GM18499 (cell line): ENCODE data around the gene MX2.
"Not testable (repeated sequence)": the region's sequence is repeated elsewhere in the genome, so short reads cannot be mapped to it uniquely, and the experiment has no call there.

Experiments used
- ATAC-seq: cut with Tn5 transposase; IDR thresholded peaks from one replicate; pipeline ENCODE4 v1.9.1; 2021; ENCODE audit warnings: moderate number of reproducible peaks; ENCODE audit not compliant: insufficient read depth, unreplicated experiment

The MX2 gene

DNA sequence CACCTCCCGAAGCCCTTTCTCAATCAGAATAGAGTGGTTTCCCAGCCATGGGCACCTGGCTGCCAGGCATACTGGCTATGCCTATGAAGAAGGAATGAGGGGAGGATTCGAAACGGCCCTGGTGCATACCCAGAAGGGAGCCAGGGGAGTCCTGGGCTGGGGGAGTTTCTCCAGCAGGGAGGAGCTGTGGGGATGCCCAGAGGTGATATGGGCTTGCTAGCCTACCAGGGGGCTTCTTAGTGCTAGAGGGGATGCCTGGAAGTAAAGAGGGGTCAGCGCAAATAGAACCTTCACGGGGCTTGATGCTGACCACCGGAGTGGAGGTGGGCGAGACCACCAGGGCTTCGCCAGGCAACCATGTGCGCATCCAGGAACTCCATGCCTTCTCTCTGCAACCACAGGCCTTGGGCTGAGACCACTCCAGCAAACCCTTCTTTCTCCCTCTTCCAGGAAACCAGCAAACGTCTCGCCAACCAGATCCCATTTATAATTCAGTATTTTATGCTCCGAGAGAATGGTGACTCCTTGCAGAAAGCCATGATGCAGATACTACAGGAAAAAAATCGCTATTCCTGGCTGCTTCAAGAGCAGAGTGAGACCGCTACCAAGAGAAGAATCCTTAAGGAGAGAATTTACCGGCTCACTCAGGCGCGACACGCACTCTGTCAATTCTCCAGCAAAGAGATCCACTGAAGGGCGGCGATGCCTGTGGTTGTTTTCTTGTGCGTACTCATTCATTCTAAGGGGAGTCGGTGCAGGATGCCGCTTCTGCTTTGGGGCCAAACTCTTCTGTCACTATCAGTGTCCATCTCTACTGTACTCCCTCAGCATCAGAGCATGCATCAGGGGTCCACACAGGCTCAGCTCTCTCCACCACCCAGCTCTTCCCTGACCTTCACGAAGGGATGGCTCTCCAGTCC, 46.0 kb downstream of the MX2 start:
- no peak for ATAC-seq

DNA sequence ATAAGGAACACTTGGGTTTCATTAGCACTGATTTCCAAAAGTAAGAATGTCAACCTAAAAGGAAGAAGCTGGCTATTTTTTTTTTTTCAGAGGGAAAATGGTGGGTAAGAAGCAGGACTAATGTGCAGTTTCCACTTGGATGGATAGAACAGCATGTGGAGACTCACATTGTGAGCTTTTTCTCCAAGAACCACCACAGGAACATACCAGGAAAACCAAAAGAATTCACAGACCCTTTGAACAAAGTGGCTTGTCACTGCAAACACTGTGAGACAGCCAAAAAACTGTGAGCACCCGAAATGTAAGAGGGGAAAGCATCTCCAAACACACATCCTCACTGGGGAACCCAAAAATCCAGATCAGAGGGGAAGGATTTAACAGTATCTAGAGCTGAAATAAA, 48.5 kb downstream of the MX2 start:
- no peak for ATAC-seq

DNA sequence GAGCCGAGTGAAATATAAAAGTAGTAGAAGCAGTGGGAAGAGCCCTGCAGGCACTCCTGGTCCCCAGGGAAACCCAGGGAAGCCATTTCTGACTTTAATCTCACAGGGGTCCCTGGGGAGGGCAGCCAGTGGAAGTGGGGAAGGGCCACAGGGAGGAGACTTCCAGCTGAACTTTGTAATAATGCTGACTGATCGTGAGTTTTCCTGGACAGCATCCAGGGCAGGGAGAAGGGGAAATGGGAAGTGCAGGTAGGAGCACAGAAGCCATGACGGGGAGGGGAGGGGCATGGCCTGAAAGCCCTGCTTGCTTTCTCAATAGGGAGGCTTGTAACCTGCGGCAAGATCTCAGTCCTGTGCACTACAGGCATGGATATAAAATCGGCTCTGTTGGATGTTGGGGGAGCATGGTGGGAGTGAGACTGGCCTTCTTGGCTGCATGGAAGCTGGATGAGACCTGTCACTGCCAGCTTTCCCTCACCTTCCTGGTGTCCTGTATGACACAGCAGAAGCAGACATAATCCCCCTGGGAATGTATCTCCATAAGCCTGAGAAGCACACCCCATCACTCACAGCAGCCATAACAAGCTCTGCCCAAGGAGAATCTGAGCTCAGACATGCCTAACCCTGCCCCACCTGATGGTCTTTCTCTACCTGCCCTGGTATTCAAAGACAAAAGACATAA, 49.1 kb downstream of the MX2 start:
- no peak for ATAC-seq

DNA sequence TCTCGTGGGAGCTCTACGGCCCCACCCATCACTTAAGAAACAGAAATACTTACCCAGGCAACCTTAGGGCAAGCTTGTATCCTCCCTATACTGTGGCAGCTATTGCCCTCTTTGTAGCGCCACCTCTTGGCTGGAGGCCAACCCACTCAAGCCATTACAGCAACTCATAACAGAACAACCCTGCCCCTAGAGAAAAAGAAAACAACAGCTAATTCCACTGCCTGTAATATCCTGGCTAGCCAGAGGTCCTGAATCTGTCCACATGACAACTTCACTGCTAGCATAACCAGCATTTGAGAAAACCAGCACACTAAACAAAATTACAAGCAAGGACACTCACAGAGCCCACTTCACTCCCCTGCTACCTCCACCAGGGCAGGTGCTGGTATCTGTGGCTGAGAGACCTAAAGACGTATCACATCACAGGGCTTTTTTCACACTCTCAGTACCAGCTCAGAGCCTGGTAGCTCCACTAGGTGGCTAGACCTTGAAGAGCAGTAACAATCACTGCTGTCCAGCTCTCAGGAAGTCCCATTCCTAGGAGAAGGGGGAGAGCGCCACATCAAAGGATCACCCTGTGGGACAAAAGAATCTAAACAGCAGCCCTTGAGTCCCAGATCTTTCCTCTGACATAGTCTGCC, 49.7 kb downstream of the MX2 start:
- no peak for ATAC-seq

DNA sequence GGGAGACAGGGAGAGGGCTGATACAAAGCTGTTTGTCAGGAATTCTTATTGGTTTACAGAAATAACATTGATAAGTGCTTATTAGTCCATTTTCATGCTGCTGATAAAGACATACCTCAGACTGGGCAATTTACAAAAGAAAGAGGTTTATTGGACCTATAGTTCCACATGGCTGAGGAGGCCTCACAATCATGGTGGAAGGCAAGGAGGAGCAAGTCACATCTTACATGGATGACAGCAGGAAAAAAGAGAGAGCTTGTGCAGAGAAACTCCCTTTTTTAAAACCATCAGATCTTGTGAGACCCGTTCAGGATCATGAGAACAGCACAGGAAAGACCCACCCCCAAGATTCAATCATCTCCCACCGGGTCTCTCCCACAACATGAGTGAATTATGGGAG, 55.7 kb downstream of the MX2 start:
- not testable (repeated sequence) for ATAC-seq

DNA sequence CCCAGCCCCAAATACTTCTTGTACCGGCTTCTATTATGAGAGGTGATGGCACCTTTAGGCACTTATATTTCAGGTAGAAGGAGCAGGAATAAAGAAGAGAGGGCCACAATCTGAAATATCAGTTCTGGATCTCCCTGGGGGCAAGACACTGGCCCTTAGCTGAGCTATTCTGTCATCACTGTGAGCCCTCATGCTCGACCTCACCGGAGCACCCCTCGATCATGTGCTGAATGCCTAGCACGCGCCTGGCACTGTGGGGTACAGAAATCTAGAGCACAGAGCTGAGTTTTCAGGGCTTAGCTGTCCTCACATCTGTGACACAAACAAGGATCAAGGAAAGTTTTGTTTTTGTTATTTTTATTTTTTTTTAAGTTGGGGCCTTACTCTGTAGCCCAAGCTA, 56.6 kb downstream of the MX2 start:
- no peak for ATAC-seq

DNA sequence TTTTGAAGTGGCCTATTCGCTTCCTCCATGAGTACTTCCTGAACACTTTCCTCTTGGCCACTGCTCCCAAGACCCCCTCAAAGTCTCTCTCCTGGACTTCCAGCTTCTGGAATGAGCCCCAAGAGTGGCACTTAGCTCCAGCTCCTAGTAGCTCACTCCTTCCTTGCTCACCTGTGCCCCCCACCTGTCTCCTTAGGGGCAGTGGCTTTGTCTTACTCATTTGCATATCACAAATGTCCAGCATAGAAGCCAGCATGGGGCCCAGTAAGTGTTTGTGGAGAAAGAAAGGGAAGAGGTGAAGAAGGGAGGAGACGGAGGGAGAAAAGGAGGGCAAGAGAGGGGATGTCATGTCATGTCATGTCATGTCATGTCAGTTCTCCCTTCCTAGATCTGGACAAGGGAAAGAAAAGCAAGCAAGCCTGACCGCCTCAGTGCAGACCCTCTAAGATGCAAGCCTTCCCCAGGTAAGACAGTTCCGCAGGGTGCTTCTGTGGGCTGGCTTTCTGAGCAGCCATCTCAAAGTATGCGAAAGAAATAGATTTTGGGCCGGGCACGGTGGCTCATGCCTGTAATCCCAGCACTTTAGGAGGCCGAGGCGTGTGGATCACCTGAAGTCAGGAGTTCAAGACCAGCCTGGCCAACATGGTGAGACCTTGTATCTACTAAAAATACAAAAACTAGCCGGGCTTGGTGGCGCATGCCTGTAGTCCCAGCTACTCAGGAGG, 57.3 kb downstream of the MX2 start:
- ATAC-seq = no peak

DNA sequence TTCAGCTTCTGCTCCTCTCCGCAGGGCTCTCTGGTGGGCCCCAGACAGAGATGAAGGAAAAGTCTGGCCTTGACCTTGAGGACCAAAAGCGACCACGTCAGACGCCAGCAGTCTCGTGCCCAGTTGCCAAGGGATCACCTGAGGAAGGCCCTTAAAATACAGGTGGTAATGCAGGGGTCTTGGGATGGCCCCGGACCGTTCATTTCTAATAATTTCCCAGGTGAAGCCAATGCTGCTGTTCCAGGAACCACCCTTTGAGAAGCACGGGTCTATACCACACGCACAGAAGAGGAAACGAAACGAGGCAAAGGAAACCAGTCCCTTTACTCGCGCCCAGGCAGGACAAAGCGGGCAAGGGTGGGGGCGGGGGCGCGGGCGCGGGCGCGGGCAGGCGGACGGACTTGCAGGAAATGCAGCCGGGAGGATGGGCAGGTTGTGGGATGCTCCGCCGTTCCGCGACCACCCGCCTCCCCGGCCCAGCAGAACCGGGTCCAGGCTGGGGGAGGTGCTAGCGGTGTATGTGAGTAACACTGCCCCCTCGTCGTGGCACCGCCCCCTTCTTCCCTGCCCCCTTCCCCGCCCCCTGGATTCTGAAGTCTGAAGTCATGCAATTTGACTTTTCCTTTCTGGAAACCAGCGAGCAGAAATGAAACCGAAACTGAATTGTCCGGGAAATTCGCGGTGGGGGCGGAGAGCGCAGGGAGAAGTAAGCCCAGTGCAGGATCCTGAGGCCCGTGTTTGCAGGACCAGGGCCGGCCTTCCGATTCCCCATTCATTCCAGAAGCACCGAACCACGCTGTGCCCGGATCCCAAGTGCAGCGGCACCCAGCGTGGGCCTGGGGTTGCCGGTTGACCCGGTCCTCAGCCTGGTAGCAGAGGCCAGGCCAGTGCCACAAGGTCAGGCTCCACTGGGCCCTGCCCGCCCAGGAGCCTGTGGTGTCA, 58.4 kb downstream of the MX2 start:
- no peak for ATAC-seq

DNA sequence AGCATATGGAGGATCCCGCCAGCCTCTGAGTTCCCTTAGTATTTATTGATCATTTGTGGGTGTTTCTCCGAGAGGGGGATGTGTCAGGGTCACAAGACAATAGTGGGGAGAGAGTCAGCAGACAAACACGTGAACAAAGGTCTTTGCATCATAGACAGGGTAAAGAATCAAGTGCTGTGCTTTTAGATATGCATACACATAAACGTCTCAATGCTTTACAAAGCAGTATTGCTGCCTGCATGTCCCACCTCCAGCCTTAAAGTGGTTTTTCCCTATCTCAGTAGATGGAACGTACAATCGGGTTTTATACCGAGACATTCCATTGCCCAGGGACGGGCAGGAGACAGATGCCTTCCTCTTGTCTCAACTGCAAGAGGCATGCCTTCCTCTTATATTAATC, 59.2 kb downstream of the MX2 start:
- ATAC-seq = not testable (repeated sequence)

DNA sequence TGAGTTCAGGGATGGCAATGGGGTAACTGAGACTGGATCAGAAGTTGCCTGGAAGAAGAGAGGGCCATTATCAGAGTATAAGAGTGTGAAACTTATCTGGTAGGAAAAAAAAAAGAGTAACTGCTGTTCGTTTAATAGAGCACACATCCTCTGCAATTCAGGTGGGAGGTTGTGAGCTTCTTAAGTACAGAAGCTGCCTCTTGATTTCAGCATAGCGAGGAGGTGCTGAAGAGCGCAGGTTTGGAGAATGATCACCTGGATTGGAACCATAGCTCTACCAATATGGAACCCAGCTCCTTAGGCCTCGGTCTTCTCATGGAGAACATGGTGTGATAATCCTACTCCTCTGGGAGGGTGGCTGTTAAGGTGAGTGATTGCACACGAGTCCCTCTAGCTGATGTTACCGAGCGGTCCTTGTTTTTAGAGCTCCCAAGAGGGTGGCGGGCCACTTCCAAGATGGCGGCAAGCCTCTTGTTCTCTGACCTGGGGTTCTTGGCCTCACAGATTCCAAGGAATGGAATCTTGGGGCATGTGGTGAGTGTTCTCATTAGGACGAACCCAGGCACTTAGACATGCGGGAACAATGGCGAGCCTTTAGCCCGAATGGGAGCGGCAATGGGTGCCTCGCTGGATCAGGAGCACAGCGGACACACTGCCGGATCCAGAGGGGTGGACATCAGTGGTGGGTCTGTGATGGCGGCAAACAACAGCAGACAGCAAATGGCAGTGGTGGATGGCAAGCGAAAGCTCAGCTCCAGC, 60.9 kb downstream of the MX2 start:
- ATAC-seq = no peak

DNA sequence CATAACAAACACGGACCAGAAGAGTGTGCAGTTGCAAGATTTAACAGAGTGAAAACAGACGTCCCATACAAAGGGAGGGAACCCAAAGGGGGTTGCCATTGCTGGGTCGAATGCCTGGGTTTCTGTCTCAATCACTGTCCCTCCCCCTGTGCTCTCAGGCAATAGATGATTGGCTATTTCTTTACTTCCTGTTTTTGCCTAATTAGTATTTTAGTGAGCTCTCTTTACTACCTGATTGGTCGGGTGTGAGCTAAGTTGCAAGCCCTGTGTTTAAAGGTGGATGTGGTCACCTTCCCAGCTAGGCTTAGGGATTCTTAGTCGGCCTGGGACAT, 61.4 kb downstream of the MX2 start:
- ATAC-seq = not testable (repeated sequence)

DNA sequence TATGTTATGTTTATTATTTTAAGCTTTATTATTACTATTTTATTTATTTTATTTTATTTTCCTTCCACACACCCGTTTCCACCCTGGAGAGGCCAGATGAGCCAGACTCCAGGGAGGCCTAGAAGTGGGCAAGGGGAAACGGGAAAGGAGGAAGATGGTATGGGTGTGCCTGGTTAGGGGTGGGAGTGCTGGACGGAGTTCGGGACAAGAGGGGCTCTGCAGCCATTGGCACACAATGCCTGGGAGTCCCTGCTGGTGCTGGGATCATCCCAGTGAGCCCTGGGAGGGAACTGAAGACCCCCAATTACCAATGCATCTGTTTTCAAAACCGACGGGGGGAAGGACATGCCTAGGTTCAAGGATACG, 63.7 kb downstream of the MX2 start:
- no peak for ATAC-seq

DNA sequence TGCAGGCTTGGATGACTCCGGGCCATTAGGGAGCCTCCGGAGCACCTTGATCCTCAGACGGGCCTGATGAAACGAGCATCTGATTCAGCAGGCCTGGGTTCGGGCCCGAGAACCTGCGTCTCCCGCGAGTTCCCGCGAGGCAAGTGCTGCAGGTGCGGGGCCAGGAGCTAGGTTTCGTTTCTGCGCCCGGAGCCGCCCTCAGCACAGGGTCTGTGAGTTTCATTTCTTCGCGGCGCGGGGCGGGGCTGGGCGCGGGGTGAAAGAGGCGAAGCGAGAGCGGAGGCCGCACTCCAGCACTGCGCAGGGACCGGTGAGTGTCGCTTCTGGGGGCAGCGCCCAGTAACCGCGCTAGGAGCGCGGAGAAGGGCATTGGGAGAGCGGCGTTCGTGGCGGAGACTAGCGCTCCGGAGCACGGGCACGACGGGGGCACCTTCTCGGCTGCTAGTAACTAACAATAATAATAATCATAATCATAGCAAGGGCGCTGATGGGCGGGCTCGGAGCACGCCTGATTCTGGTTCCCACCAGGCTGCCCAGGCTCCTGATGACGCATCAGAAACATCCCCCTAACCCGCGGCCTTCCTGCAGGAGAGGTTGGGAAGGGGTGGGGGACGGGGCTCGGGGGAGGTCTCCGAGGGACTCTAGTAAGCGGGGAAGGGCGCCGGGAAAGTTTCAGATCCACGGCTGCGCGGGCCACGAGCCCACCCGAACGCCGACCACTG, 64.3 kb downstream of the MX2 start, which contains the start of gene MX1:
TSS of gene MX1 (plus strand) at position 286 of the 722 bp plus-strand sequence. CDS start 5,832 bp downstream, outside the sequence.
- peak; percentile 61 for ATAC-seq

DNA sequence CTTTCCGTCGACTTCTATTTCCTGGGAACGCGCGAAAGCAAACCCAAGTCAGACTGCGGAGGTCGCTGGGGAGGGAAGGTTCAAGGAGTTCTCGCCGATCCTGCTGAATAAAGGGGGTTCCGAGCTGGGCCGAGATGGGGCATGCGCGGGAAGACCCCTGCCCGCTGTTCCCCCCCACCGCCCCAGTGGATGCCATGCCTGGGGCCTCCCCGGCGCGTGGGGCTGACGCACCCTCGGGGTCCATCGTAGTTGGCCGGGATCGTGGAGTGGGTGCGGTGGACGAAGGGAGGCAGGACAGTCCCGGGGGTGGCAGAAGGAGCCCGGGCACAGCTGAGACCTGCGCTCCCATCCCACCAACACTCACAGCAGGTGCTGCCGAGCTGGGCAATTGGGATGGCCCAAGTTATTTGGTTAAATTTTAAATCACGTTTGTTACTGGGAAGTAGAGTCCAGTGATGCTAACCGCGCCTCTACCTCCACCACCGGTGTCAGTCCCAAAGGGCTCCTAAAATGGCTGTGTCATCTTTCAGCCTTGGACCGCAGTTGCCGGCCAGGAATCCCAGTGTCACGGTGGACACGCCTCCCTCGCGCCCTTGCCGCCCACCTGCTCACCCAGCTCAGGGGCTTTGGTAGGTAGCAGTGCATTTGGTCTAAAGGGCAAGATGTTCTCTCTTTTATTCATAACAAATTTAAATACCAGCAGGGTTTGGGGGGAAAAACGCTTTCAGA, 65.0 kb downstream of the MX2 start:
- no peak for ATAC-seq

DNA sequence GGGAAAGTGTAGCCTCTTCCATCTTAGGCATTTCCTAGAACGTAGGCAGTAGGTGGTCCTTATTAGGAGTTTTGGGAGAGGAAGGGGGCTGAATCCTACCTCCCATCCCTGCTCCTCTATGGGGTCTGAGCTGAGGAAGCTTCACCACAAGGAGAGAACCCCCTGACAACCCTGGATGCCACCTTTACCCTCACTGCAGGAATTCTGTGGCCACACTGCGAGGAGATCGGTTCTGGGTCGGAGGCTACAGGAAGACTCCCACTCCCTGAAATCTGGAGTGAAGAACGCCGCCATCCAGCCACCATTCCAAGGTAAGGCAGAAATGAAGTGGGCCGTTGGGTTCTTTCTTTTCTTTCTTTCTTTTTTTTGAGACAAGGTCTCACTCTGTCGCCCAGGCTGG, 65.7 kb downstream of the MX2 start:
- no peak for ATAC-seq

DNA sequence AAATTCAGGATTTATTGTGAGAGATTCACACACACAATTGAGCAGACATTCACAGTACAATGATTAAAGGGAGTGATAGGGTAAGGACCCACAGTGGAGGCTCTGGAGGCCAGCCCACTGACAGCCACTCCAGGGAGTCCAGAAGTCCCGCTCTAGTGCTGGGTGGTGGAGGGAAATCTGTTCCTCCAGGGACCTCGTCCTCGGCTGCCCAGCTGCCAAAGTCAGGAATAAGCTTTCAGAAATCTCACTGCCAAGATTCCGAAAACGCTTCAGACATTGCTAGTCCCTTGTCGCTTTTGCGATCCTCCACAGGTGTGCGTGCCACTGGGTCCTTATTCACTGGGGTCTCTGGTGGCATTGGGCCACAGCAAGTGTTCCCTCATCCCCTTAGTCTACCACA, 66.5 kb downstream of the MX2 start:
- no peak for ATAC-seq

DNA sequence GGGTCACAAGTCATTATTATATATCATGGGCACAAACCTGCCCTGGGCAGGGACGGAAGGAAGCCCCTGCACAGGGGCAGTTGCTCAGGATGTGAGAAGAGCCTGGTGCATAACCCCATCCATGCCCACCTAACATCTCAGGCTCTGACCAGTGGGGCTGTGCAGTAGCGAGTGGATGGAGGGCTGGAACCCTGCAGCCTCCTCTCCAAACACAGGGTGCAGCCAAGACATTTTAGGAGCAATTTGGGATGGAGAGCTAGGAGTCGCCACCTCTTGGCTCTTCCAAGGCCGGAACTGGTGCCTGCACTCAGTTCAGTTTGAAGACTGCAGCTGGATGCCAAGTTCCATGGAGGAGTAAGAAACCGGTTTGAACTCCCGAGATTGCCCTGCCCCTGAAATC, 67.0 kb downstream of the MX2 start:
- no peak for ATAC-seq

DNA sequence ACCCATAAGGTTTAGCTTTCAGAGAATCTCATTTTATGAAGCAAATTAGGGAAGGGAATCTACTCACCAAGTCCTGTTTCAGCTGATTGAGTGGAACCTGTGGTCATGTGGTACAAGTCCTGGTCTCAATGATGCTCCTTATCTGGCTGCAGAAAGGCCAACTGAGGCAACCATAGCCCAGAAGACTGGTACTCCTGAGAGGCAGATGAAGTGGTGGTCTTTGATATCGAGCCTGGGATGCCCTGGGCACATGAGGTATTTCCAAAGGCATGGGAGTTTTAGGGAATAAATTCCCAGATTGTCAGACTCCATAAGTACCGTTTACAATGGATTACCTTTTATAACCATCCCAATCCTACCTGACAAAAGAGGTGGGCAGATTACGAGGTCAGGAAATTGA, 67.5 kb downstream of the MX2 start:
- no peak for ATAC-seq
